Gastrocnemius medialis (tissue), 4 donors: Measurements from ENCODE around the gene ADD1. TPM values are rescaled to one million over a fixed set of nuclear protein-coding genes. Genes with fewer than 3 reads are reported as not detected.

Experiments used
- ATAC-seq, 2 donors: fragments of 150-250 bp; one replicate each; pipeline ENCODE4 v1.9.1; 2016
- DNase-seq, 2 donors: peaks; one replicate each; pipeline ENCODE4 v3.0.0-alpha.2; 2019
- H3K27ac ChIP-seq, 4 donors: fragments of 200-600 bp; sonication (generic); 1 replicate in 1 of 4; 2 replicates in 3 of 4; pipeline ENCODE4 v1.5.1; 2016 to 2018; ENCODE audit warnings: mild to moderate bottlenecking in 2 of 4, moderate library complexity in 1 of 4
- H3K27me3 ChIP-seq, 3 donors: fragments of 200-600 bp; sonication (generic) in 2 of 3; 1 replicate in 1 of 3; 2 replicates in 2 of 3; pipeline versions ENCODE4 v1.5.1 to v1.6.0; 2016 to 2019; ENCODE audit warnings: mild to moderate bottlenecking in 1 of 3, moderate library complexity in 1 of 3
- H3K36me3 ChIP-seq, 2 donors: fragments of 200-600 bp; sonication (generic) in 1 of 2; one replicate each; pipeline ENCODE4 v1.5.1; 2017 to 2018
- H3K4me1 ChIP-seq, 2 donors: fragments of 200-600 bp; sonication (generic) in 1 of 2; one replicate each; pipeline ENCODE4 v1.5.1; 2016 to 2017; ENCODE audit warnings: mild to moderate bottlenecking in 2 of 2
- H3K4me3 ChIP-seq, 4 donors: fragments of 200-600 bp; sonication (generic) in 3 of 4; 1 replicate in 1 of 4; 2 replicates in 3 of 4; pipeline ENCODE4 v1.5.1; 2016 to 2019; ENCODE audit warnings: mild to moderate bottlenecking in 2 of 4
- H3K9me3 ChIP-seq, 3 donors: fragments of 200-600 bp; sonication (generic) in 2 of 3; 1 replicate in 1 of 3; 2 replicates in 2 of 3; pipeline ENCODE4 v1.5.1; 2016 to 2019
- CTCF ChIP-seq, 5 experiments: fragments of 450-650 bp in 3 of 5; fragments of 200-600 bp in 2 of 5; sonication (generic) in 2 of 5; IDR thresholded peaks in 4 of 5; conservative IDR thresholded peaks in 1 of 5; 1 replicate in 4 of 5; 2 replicates in 1 of 5; pipeline ENCODE4 v1.5.1; 2016 to 2019; ENCODE audit warnings: antibody characterized with exemption in 5 of 5, mild to moderate bottlenecking in 3 of 5, moderate library complexity in 3 of 5
- POLR2A ChIP-seq, 2 donors: fragments of 450-650 bp; IDR thresholded peaks; one replicate each; pipeline ENCODE4 v1.6.1; 2017; ENCODE audit warnings: antibody characterized with exemption in 2 of 2, mild to moderate bottlenecking in 2 of 2, moderate library complexity in 2 of 2
- in situ Hi-C, 4 donors: fragments of 200-750 bp; cut with MboI; loops; one replicate each; pipeline versions ENCODE4 v1.15.0 to v1.8.0; 2017; ENCODE audit warnings: low sequenced_read_pairs in 4 of 4
- intact Hi-C: fragments of 100-400 bp; cut with DNase I; formaldehyde crosslinking; loops from one replicate; pipeline ENCODE4 v1.15.1; 2023; ENCODE audit warnings: low total_unique reads
- total RNA-seq, 4 donors: library from RNA; depleted of rRNA; stranded (reverse); fragments of >200 nt; gene quantifications; one replicate each; pipeline versions ENCODE4 v1.1.0 to v1.2.3, GENCODE V29; 2016

The ADD1 gene, protein sequence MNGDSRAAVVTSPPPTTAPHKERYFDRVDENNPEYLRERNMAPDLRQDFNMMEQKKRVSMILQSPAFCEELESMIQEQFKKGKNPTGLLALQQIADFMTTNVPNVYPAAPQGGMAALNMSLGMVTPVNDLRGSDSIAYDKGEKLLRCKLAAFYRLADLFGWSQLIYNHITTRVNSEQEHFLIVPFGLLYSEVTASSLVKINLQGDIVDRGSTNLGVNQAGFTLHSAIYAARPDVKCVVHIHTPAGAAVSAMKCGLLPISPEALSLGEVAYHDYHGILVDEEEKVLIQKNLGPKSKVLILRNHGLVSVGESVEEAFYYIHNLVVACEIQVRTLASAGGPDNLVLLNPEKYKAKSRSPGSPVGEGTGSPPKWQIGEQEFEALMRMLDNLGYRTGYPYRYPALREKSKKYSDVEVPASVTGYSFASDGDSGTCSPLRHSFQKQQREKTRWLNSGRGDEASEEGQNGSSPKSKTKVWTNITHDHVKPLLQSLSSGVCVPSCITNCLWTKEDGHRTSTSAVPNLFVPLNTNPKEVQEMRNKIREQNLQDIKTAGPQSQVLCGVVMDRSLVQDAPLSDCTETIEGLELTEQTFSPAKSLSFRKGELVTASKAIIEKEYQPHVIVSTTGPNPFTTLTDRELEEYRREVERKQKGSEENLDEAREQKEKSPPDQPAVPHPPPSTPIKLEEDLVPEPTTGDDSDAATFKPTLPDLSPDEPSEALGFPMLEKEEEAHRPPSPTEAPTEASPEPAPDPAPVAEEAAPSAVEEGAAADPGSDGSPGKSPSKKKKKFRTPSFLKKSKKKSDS
- total RNA-seq: 100 to 1,000 TPM; 144 to 255 (median 178) TPM

- peak; percentile 89 to 92 for TF ChIP-seq POLR2A (IDR thresholded peaks at IDR 0.05)
- no peak for TF ChIP-seq CTCF (IDR thresholded peaks at IDR 0.05 in 4 of 5, conservative IDR thresholded peaks at IDR 0.05 in 1 of 5)
- in situ Hi-C loops: no loop called here
- intact Hi-C loops: loop anchor here (2.0 to 5.0 kb wide), 3 partner anchors 31 to 91 kb away; partner anchors contain the start of gene TNIP2
- H3K27me3 ChIP-seq: no peaks in the 10 kb centered on the region
- H3K4me1 ChIP-seq: peaks cover 41 to 43% of the 10 kb centered on the region in 2 donors
- DNase-seq (peak; percentile 87 to 93), ATAC-seq (peak; percentile 90 to 91)
- no peaks in the 10 kb centered on the region for H3K9me3 ChIP-seq
- peak within 1 kb of the TSS; percentile 92 to 97 (median 96) for H3K27ac ChIP-seq
- H3K4me3 ChIP-seq: peak within 1 kb of the TSS; percentile 85 to 99 (median 89)
- H3K36me3 ChIP-seq: no peaks in the 10 kb centered on the region
Observed at GRCh38 chr4:2843263-2843940, at the start of gene ADD1. Gene ADD1, plus strand, starts transcription at chr4:2843844. Its CDS starts 32,072 bp downstream, at chr4:2875916.

DNA sequence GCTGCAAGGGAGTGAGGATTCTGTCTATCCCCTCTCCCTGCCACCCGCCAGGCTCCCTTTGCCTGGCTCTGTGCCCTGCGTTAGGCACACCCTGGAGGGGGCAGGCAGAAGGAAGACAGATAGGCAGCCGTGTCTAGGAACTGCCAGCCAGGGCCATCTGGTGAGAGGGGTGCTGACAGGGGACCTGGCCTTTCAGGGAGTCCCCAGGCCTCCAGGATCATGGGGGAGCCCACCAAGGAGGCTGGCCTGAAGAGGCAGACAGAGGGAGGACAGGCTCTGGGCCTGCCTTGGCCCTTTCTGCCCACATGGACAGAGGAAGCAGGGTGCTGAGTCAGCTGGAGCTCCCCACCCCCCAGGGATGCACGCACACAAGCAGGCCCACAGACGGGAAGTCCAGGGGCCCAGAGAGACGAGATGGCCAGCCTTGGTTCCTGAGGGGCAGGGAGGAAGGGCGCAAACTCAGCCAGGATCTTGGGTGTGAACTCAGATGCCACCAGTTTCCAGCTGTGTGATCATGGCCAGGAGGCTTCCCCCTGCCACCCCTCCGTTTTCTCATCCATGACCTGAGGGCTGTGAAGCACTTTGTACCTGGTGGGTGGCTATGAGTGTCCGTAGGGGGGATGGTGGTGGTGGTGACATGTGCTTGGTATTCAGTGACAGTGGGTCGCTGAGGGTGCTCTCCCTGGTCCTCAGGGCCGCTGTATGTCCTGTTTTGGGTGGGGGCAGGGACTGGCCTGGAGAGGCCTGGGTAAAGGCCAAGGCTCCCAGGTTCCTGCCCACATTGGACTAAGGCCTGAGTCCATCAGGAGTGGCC is 49.0 kb upstream of the ADD1 start:
- no peak for TF ChIP-seq POLR2A (IDR thresholded peaks at IDR 0.05)
- no peak for TF ChIP-seq CTCF (IDR thresholded peaks at IDR 0.05 in 4 of 5, conservative IDR thresholded peaks at IDR 0.05 in 1 of 5)
- H3K4me3 ChIP-seq: peak overlapping the region in 3 of 4 donors; percentile 61 to 80 (median 65)
- in situ Hi-C loops: no loop called here
- peak overlapping the region in 3 of 4 donors; percentile 23 to 52 (median 48) for H3K27ac ChIP-seq
- peaks cover 25 to 27% of the 10 kb centered on the region in 2 donors for H3K4me1 ChIP-seq
- no peak for ATAC-seq
- DNase-seq: peak in 1 of 2 donors; percentile 51
- intact Hi-C loops: no loop called here
- no peaks in the 10 kb centered on the region for H3K36me3 ChIP-seq
- no peaks in the 10 kb centered on the region for H3K9me3 ChIP-seq
- H3K27me3 ChIP-seq: no peaks in the 10 kb centered on the region

GRCh38 chr4:2795300-2795892 is 48.2 kb upstream of the ADD1 start:
- ATAC-seq (no peak), DNase-seq (no peak)
- Histone ChIP-seq H3K4me1 (peaks cover 31 to 32% of the 10 kb centered on the region in 2 donors), H3K36me3 (no peaks in the 10 kb centered on the region), H3K27ac (no peak overlapping the region), H3K27me3 (no peaks in the 10 kb centered on the region), H3K4me3 (no peak overlapping the region), H3K9me3 (no peaks in the 10 kb centered on the region)
- no peak for TF ChIP-seq CTCF (IDR thresholded peaks at IDR 0.05 in 4 of 5, conservative IDR thresholded peaks at IDR 0.05 in 1 of 5)
- TF ChIP-seq POLR2A (IDR thresholded peaks at IDR 0.05): no peak
- in situ Hi-C loops (no loop called here), intact Hi-C loops (no loop called here)
